Thyroid gland (tissue), 4 donors: ENCODE data around the gene ZNF536.

Experiments used
- CTCF ChIP-seq, 6 experiments: fragments of 200-600 bp in 3 of 6; fragments of 450-650 bp in 3 of 6; sonication (generic) in 3 of 6; IDR thresholded peaks; one replicate each; pipeline ENCODE4 v1.5.1; 2016 to 2019; ENCODE audit warnings: antibody characterized with exemption in 6 of 6, mild to moderate bottlenecking in 2 of 6, inconsistent platforms in 1 of 6, moderate library complexity in 1 of 6
- POLR2A ChIP-seq, 2 donors: fragments of 450-650 bp; IDR thresholded peaks; one replicate each; pipeline ENCODE4 v1.6.1; 2017; ENCODE audit warnings: antibody characterized with exemption in 2 of 2, mild to moderate bottlenecking in 2 of 2, moderate library complexity in 1 of 2

- no peak for TF ChIP-seq CTCF (IDR thresholded peaks at IDR 0.05)
- no peak for TF ChIP-seq POLR2A (IDR thresholded peaks at IDR 0.05)
These were observed 41.9 kb upstream of the ZNF536 start for GRCh38 chr19:30330266-30330665.
